HFFc6 (cell line): Measurements from ENCODE around the gene AP2M1. TPM values are rescaled to one million over a fixed set of nuclear protein-coding genes. Genes with fewer than 3 reads are reported as not detected.

Source experiments
- DNase-seq: peaks from one replicate; pipeline ENCODE4 v3.0.0-alpha.2; 2018
- H3K27ac Mint-ChIP-seq: 2 replicates; pipeline ENCODE4 v1.8.0; 2020; ENCODE audit warnings: mild to moderate bottlenecking, mixed read lengths
- H3K27me3 Mint-ChIP-seq: 2 replicates; pipeline ENCODE4 v1.8.0; 2021; ENCODE audit warnings: mild to moderate bottlenecking, moderate library complexity, mixed read lengths; ENCODE audit not compliant: insufficient read depth
- H3K36me3 Mint-ChIP-seq: 2 replicates; pipeline ENCODE4 v1.8.0; 2021; ENCODE audit warnings: low read depth, mixed read lengths
- H3K4me1 Mint-ChIP-seq: 2 replicates; pipeline ENCODE4 v1.8.0; 2020; ENCODE audit warnings: low read depth, mixed read lengths
- H3K4me3 Mint-ChIP-seq: 2 replicates; pipeline ENCODE4 v1.8.0; 2020; ENCODE audit warnings: mild to moderate bottlenecking, moderate library complexity, mixed read lengths
- H3K9me3 Mint-ChIP-seq: 2 replicates; pipeline ENCODE4 v1.8.0; 2020; ENCODE audit warnings: mild to moderate bottlenecking, mixed read lengths
- CTCF ChIP-seq: fragments of 200-600 bp; sonication (generic); IDR thresholded peaks from 2 replicates; pipeline ENCODE4 v1.5.0; 2021; ENCODE audit warnings: antibody characterized with exemption, mild to moderate bottlenecking
- total RNA-seq, 6 experiments: library from RNA; stranded (reverse); fragmentation: NEBNext Ultra II Directional; extraction: Animal tissue kit (Norgen Biotek cat#: 25700); gene quantifications; 2 replicates in 1 of 6; 3 replicates in 5 of 6; pipeline ENCODE4 v1.2.3, GENCODE V29; 2021

AP2M1 gene
- total RNA-seq, 6 experiments from 2014 or later = 796 to 849 (median 832) TPM

- peaks cover 5% of the 10 kb centered on the region; the same call in 1 of the 2 replicates for H3K36me3 Mint-ChIP-seq
- DNase-seq = no peak
- H3K27ac Mint-ChIP-seq = no peak overlapping the region
- H3K4me3 Mint-ChIP-seq = no peak overlapping the region
- no peak for TF ChIP-seq CTCF
- peaks cover 15% of the 10 kb centered on the region for H3K4me1 Mint-ChIP-seq
- H3K27me3 Mint-ChIP-seq = peaks cover 35% of the 10 kb centered on the region
- no peaks in the 10 kb centered on the region for H3K9me3 Mint-ChIP-seq
These were observed 58.6 kb downstream of the AP2M1 start for GRCh38 chr3:184233127-184233843.

Other genes with a start within 250 kb of the AP2M1 start
- 10 to 100 TPM; 16.6 to 19.6 (median 17.4) TPM for gene ABCC5, start 157.0 kb upstream of the AP2M1 start, total RNA-seq
- gene HTR3D, start 143.1 kb upstream of the AP2M1 start, total RNA-seq = not detected
- not detected for gene HTR3C, start 121.8 kb upstream of the AP2M1 start, total RNA-seq
- gene HTR3E, start 77.8 kb upstream of the AP2M1 start, total RNA-seq = not detected
- gene EIF2B5, start 39.5 kb upstream of the AP2M1 start, total RNA-seq = 10 to 100 TPM; 27.5 to 33.1 (median 31.4) TPM
- gene DVL3, start 19.5 kb upstream of the AP2M1 start, total RNA-seq = 10 to 100 TPM; 59.2 to 73.5 (median 64.9) TPM
- 10 to 100 TPM; 53.3 to 70.9 (median 63.4) TPM for gene ABCF3, start 11.3 kb downstream of the AP2M1 start, total RNA-seq
- not detected for gene VWA5B2, start 54.7 kb downstream of the AP2M1 start, total RNA-seq
- gene ALG3, start 74.1 kb downstream of the AP2M1 start, total RNA-seq = 10 to 100 TPM; 60.0 to 75.3 (median 69.5) TPM
- gene EEF1AKMT4, start 74.8 kb downstream of the AP2M1 start, total RNA-seq = 1 to 10 TPM; 3.3 to 4.8 (median 3.7) TPM
- gene CAMK2N2, start 86.7 kb downstream of the AP2M1 start, total RNA-seq = 1 to 10 TPM; 2.7 to 6.0 (median 3.4) TPM
- gene ECE2, start 101.2 kb downstream of the AP2M1 start, total RNA-seq = not detected
- gene PSMD2, start 124.4 kb downstream of the AP2M1 start, total RNA-seq = 100 to 1,000 TPM; 620 to 777 (median 730) TPM
- gene EIF4G1, start 139.8 kb downstream of the AP2M1 start, total RNA-seq = 100 to 1,000 TPM; 522 to 605 (median 559) TPM
- 10 to 100 TPM; 11.2 to 13.6 (median 11.9) TPM for gene FAM131A, start 162.7 kb downstream of the AP2M1 start, total RNA-seq
- 1 to 10 TPM; 3.4 to 5.1 (median 4.2) TPM for gene CLCN2, start 186.8 kb downstream of the AP2M1 start, total RNA-seq
- 10 to 100 TPM; 45.4 to 68.6 (median 50.1) TPM for gene POLR2H, start 186.9 kb downstream of the AP2M1 start, total RNA-seq
- gene THPO, start 203.4 kb downstream of the AP2M1 start, total RNA-seq = not detected
- under 1 TPM in 4 of 6 experiments, not detected in 2; 0.09 to 0.31 (median 0.19) TPM for gene CHRD, start 205.2 kb downstream of the AP2M1 start, total RNA-seq